Hippocampal formation (tissue), 2 donors: Measurements from ENCODE around the gene TMEM50A.
"Not testable (repeated sequence)": the region's sequence is repeated elsewhere in the genome, so short reads cannot be mapped to it uniquely, and the experiment has no call there.

Experiments used
- DNase-seq, 2 donors: peaks; one replicate each; lab custom pipeline; 2025; lab: John Stamatoyannopoulos, UW

The TMEM50A gene

GRCh38 chr1:25387096-25387495 is 49.0 kb downstream of the TMEM50A start:
- not testable (repeated sequence) for DNase-seq

GRCh38 chr1:25388691-25389090 is 50.6 kb downstream of the TMEM50A start:
- DNase-seq = not testable (repeated sequence)

GRCh38 chr1:25389721-25390120 is 51.6 kb downstream of the TMEM50A start:
- not testable (repeated sequence) for DNase-seq

- DNase-seq = no peak
These were observed 54.7 kb downstream of the TMEM50A start for GRCh38 chr1:25392841-25393240.

GRCh38 chr1:25397549-25397948 is 59.4 kb downstream of the TMEM50A start:
- DNase-seq = not testable (repeated sequence)

- not testable (repeated sequence) for DNase-seq
These were observed 59.9 kb downstream of the TMEM50A start for GRCh38 chr1:25398079-25398478.

- DNase-seq = peak in 1 of 2 donors; percentile 23
These were observed 65.0 kb downstream of the TMEM50A start for GRCh38 chr1:25402947-25403803.

GRCh38 chr1:25405731-25406305 is 67.7 kb downstream of the TMEM50A start:
- DNase-seq = not testable (repeated sequence)

- not testable (repeated sequence) for DNase-seq
These were observed 71.7 kb downstream of the TMEM50A start for GRCh38 chr1:25409641-25410427.
